NCI-H1694 treated with DMSO at 0.1 percent for 48 hours (cell line): ENCODE data around the gene BLM.
"Not testable (repeated sequence)": the region's sequence is repeated elsewhere in the genome, so short reads cannot be mapped to it uniquely, and the experiment has no call there.

ENCODE experiments used
- DNase-seq: peaks from one replicate; lab custom pipeline; 2025; lab: John Stamatoyannopoulos, UW

The BLM gene

DNA sequence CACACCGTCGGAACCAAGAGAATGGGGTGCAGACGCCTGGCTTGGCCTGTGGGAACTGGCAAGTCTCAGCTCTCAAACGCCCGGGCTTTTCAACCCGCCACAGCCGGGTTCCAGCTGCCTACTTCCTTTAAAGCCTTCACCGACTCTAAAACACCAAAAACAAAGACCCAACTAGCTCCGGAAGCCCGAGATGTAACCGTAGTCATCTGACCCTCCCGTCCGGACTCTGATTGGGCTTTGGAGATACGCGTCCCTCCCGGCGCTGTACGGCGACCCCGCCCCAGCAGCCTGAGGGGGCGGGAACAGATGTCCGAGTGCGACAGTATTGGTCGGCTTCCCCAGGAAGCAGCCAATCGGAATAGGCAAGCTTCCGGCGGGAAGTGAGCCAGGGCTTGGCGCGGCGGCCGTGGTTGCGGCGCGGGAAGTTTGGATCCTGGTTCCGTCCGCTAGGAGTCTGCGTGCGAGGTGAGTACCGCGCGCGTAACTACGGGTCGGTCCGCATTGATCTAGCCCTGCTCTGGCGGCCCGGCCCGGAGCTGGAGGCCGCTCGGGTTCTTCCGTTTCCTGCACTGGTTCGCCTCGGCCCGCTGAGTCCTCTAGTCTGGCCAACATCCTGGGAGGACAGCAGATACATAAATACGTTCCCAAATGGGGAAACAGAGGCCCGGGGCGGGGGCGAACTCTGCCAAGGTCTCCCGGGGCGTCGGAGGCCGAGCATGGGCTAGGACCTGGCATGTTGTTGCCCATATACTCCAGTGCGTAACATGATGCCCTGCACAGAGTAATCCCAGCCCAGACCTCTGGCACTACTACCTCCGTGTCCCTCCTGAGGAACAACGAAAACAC is at the start of gene BLM:
BLM (plus strand) TSS at position 371 of the 846 bp plus-strand sequence. CDS start 30,047 bp downstream, outside the sequence.
- peak; percentile 94 for DNase-seq

DNA sequence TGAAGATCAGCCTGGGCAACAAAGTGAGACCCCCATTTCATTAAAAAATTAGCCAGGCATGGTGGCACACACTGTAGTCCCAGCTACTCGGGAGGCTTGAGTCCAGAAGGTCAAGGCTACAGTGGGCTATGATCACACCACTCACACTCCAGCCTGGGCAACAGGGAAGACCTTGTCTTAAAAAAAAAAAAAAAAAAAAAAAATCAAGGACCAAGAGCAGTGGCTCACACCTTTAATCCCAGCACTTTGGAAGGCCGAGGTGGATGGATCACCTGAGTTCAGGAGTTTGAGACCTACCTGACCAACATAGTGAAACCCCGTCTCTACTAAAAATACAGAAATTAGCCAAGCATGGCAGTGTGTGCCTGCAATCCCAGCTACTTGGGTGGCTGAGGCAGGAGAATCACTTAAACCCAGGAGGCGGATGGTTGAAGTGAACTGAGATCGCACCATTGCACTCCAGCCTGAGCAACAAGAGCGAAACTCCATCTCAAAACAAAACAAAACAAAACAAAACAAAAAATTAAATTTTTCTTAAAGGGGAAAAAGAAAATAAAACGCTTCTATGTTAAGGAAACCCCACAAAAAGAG is 49.3 kb upstream of the BLM start:
- DNase-seq, result not testable (repeated sequence)

DNA sequence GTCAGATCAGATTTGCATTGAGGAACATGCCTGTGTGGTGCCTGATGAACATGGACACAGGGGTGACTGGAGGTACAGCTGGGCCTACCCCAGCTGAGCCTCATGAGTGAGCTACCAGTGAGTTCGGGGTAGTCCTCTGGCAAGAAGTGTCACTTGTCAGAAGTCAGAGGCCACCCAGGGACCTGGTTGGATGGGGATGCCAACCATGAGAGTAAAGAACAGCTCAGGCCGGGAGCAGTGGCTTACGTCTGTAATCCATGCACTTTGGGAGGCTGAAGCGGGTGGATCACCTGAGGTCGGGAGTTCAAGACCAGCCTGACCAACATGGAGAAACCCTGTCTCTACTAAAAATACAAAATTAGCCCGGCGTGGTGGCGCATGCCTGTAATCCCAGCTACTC is 46.5 kb upstream of the BLM start:
- not testable (repeated sequence) for DNase-seq

DNA sequence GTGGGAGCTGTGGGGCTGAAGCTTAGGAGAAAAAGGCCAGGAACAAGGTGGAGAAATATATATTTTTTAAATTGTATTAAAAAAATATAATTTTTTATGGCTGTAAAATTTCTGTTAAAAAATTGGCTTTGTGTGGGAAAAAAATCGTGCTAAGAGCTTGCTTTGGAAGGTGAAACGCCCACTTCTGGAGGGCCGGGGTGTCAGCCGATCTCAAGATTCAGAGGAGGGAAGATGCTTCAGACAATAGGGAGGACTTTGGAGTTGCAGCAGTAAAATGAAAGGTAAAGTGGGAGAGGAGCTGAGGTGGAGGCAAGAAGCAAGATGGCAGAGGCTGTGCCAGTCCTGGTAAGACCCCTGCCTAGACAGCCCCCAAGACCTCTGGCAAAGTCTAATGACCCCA is 45.9 kb upstream of the BLM start:
- no peak for DNase-seq

DNA sequence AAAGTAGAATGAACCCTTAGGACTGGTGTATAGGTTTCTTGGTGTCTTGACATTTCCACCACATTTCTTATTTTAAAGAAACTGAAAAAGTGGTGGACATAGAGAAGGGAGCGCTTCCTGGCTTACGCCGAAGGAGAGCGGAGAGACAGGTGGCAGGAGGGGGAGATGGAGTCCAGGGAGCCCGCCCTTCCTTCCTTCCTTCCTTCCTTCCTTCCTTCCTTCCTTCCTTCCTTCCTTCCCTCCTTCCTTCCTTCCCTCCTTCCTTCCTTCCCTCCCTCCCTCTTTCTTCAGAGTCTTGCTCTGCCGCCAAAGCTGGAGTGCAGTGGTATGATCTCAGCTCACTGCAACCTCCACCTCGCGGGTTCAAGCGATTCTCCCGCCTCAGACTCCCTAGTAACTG is 43.8 kb upstream of the BLM start:
- DNase-seq, result not testable (repeated sequence)

DNA sequence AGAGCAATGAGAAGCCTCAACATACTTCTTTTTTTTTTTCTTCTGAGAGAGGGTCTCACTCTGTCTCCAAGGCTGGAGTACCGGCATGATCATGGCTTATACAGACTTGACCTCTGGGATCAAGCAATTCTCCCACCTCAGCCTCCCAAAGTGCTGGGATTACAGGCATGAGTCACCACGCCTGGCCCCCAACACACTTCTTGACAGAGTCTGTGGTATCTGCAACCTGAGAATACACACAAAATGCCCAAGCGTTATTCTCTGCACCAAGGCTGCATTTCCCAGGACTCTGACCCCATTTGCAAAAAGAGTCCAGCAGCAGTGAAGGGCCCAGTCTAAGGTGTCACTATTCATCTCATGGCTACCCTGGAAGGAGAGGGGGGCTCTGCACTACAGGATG is 42.7 kb upstream of the BLM start:
- no peak for DNase-seq

DNA sequence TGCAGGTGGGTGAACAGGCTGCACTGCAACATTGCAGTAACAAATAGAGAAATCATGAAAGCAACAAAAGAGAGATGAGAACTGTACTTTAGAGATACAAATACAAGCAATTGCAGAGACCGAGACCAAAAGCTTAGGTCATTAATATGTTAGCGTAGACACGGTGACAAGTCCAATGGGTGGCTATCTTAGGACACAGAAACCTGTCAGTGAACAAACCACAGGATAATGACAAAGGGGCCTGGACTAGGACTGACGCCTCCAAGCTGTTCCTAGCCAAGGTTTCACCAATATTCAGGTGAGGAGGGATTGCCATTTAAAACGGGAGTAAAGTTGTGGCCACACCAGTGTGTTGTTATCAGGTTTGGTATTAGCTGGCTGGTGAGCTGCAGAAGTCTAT is 41.7 kb upstream of the BLM start:
- no peak for DNase-seq

DNA sequence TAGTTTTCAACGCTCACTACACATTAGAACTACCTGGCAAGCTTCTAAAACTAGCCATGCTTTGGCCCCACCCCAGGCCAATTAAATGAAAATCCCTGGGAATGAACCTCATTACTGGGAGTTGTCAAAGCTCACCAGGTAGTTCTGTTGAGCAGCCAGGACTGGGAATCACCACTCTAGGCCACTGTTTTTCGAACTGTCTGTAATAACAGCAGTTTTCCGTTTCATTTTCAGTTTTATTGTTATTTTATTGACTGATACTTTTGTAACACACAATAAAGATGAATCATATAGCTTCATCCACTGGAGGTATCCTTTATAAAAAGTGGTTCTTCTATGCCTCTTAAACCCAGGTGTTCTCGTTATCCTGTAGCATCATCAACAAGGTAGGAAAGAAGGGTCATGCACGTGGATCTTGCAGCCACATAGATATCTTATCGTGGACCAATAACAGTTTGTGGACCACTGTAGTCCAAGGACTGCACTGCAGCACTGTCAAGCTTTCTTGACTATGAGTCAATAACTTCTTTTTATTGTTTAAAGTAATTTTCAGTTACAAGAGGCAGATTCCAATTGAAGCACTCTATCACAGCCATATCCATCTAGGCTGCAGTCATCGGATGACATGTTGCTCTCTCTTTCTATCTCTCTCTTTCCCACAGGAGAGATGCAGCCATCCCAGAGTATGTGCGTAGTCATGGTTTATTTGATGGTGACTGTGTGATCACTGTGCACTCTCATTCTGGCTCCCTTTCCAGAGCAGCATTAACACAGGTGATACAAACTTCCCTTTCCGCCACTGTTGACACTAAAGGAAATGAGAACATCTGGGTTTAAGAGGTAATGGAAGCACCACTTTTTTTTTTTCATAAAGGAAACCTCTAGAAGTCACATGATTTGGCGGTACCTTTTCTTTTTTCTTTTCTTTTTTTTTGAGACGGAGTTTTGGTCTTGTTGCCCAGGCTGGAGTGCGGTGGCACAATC is 39.0 kb upstream of the BLM start:
- DNase-seq, result no peak

DNA sequence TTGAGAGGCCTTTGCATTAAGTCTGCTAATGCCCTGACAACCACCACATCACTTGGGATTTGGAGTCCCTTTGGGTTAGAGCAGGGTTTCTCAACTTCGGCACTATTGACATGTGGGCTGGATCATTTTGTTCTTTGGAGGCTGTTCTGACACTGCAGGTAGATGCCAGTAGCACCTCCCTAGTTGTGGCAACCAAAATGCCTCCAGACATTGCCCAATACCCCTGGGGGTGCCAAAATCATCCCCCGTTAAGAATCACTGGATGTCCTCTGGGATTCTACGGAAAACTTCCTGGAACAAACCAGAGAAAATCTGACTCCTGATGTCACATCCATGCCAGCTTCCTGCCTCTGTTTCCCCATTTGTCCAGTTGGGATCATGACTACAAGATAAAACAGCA is 37.2 kb upstream of the BLM start:
- no peak for DNase-seq

DNA sequence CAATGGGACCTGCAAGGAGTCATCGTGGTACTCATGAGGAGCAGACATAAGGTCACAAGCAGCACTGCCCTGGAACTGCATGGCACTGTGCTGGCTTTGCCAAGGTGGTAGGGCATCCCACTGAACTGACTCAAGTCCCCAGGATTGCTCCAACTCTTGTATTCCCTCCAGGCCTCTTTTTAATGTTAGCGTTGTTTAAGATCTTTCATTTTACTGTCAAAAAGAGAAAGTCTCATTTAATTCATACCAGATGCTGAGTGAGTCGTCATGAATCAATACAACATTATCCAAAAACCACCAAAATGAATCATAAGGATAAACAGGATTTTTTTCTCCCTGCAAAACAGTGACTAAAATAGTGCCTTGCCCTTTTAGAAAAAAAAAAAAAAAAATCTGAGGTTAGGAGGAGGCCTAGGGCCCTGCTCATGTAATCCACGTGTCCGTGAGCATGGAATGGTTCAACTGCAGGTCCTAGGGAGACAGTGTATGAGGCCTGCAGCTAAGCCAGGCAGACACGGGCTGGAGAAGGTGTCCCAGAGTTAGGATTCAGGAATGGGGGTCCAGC is 36.7 kb upstream of the BLM start:
- DNase-seq, result no peak

DNA sequence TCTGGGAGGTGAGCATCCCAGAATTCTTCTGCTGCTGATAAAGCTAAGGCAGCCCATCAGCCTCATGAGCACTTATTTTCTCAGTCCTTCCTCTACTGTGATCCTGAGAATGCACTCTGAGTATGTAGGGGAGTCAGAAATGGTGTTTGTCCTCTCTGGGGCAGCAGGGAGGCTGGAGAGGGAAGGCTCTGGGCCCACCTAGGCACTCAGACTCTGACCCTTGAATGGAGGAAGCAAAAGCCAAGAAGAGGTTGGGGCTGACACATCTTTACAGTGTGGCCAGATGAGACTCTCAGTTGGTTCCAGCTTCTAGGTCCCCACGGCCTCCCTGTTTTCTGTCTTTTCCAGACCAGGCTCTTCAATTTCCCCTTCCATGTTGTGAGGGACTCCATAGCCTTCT is 36.1 kb upstream of the BLM start:
- no peak for DNase-seq

DNA sequence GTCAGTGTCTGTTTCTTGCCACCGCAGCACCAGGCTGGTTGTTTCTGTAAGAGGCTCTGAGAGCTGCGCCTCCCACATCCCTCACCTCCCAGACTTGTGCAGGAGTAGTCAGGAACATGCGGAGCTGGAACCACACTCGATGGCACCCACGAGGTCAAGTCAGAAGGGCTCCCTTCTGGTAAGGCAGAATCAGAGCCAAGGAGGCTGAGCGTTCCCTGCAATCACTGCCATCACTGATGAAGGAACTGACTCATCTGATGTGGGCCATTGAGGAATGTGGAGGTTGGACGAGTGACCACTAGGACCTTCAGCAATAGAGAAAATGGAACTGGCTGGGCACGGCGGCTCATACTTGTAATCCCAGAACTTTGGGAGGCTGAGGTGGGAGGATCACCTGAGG is 35.7 kb upstream of the BLM start:
- no peak for DNase-seq

DNA sequence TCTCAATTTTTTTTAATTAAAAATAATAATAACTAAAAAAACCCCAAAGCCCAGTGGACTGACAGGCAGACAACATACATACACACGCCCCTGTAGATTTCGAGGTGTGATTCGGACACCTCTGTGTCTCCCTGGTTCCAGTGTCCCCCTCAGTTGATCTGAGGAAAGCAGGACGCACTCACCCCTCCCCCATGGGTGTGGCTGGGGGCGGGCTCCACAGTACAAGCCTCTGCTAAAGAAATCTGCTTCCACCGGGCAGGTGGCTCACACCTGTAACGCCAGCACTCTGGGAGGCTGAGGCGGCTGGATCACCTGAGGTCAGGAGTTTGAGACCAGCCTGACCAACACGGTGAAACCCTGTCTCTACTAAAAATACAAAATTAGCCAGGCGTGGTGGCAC is 33.8 kb upstream of the BLM start:
- no peak for DNase-seq

DNA sequence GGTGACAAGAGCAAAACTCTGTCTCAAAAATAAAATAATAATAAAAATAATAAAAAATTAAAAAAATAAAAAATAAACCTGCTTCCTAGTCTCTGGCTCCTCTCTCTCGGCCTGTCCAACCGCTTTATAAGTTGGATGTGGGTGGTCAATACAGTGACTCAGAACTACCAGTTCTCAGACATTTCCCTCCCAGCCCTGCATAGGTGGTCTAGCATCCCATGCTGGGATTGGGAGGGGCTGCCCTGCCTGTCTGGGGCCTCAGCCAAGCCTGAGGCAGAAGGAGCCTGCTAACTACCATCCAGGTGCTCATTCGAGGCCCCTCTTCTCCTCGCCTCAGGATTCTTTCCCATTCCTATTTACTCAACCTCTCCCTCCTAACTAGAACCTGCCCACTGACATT is 33.3 kb upstream of the BLM start:
- no peak for DNase-seq

DNA sequence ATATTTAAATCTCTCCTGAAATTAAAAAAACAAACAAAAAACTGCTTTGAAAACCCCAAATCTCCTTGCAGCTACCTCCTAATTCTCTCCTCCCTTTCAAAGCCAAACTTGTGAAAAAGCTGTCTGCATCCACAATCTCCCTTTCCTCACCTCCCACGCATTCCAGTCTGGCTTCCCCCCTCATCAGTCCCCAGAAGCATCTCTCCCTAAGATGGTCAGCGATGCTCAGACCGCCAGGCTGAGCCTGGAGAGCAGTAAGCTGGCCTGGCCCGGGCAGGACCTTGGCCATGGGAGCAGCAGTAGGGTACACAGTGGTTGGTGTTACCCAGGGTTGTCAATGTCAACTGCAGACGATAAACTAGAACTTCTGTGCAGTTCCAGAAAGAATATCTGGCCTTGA is 32.9 kb upstream of the BLM start:
- no peak for DNase-seq

DNA sequence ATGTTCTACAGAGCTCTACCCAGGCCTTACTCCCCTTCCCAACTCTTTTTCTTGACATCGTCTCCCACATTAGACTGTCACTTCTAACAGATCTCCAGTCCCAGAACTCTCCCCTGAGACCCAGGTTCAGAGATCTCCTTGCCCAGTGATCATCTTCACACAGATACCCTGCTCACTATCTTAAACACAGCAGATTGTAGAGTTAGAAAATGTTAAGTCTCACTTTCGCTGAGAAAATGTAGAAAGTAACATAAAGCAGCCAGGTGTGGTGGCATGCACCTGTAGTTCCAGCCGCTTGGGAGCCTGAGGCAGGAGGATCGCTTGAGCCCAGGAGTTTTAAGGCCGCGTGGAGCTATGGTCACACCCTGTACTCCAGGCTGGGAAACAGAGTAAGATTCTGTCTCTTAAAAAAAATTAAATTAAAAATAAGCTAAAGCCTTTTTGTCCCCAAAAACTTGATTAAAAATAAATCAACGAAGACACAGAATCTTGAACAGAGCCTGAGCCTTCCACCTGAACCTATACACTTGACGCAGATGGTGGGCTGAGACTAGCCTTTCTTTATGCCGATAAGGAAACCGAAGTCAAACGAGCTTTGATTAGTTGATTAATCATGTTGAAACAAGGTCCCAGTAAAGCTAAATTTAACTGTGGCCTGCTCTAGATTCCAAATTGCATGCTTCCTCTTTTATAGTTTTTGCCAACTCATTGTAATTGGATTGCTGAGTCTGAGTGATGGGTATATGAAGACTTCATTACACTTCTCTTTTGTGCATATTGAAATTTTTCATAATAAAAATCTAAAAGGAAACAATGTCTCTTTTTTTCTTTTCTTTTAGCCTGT is 31.3 kb upstream of the BLM start:
- DNase-seq, result no peak

DNA sequence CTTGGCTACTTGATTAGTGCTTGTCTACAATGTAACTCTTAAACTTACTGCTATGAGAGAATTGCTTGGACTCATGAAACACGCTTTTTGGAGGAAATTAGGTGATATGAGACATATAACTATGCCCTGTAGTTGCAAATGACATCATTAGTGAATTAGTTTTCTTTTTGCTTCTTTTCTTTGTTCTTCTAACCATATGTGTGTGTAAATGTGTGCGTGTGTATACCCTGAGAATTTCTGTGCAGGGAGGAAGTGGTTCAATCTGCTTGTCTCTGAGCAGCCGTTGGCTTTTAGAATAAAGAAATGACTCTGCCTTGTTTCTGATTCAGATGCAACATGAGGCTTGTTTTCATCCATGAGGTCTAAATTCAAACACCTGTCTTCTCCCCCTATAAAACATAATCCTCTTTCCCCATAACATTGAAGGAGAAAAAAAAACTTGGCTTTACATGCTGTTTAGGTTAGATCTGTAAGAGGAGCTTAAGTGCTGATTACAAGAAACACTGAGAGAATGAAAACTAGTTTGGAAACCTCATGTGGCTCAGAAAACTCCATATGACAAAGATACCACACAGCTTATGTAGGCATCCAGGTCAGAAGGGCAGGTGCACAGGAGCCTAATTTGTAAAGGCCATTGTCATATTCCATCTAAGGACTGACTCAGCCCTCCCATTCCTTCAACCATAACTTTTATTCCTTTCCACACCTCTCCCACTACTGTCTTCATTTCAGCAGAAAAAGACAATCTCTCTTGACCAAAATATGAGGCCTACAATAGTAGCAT is 30.5 kb upstream of the BLM start:
- DNase-seq, result no peak

DNA sequence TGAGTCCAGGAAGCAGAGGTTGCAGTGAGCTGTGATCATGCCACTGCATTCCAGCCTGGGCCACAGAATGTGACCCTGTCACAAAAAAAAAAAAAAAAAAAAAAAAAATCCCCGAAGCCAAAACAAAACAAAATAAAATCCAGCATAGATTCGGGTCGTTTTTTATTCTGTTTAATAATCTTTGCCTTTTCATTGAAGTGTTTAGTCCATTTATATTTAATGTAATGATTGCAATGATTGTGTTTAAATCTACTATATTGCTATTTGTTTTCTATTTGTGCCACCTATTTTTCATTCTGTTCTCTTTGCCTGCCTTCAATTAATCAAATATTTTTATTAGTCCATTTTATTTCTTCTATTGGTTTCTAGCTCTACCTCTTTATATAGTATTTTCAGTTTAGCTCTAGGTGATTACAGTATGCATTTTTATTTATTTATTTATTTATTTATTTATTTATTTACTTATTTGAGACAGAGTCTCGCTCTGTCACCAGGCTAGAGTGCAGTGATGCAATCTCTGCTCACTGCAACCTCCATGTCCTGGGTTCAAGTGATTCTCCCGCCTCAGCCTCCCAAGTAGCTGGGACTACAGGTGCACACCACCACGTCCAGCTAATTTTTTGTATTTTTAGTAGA is 27.7 kb upstream of the BLM start:
- DNase-seq, result not testable (repeated sequence)

DNA sequence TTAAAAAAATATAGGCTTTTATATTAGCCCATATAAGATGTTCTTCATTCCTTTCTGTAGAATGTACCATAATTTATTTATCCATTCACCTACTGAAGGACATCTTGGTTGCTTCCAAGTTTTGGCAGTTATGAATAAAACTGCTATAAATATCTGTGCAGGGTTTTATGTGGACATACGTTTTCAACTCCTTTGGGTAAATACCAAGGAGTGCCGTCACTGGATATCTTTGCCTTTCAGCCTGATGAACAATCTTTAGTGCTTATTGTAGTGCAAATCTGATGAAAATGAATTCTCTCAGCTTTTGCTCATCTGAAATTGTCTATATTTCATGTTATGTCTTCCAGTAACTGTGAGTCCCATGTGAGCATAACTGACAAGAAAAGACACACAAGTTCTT is 26.6 kb upstream of the BLM start:
- no peak for DNase-seq

DNA sequence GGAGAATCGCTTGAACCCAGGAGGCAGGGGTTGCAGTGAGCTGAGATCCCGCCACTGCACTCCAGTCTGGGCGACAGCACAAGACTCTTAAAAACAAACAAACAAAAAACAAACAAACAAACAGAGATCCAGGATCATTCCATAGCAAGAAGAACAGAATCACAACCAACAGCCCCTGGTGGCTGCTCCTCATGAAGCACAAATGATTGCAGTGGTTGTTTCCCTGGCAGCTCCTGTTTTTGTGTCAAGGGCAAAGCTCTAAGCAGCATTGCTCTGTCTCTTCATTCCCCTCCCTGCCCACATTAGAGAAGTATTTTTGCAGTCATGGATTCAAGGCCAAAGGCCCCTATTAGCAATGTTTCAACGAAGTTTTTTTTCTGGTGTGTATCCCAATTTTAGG is 25.8 kb upstream of the BLM start:
- no peak for DNase-seq
